Upper lobe of left lung (tissue), 6 donors: ENCODE measurements around the gene SLC25A41. TPM values are rescaled to one million over a fixed set of nuclear protein-coding genes. Genes with fewer than 3 reads are reported as not detected.

Experiments used
- ATAC-seq, 2 donors: fragments of 200-7000 bp; cut with Tn5 transposase; one replicate each; pipeline ENCODE4 v1.9.1; 2022; ENCODE audit warnings: mild to moderate bottlenecking in 2 of 2, moderate library complexity in 2 of 2; ENCODE audit not compliant: low FRiP score in 2 of 2
- DNase-seq, 2 donors: peaks; one replicate each; pipeline ENCODE4 v3.0.0-alpha.2; 2019 to 2020
- H3K27ac ChIP-seq, 4 donors: fragments of 200-600 bp; sonication (generic); one replicate each; pipeline ENCODE4 v1.5.1; 2016 to 2019
- H3K27me3 ChIP-seq, 4 donors: fragments of 200-600 bp; sonication (generic); one replicate each; pipeline ENCODE4 v1.5.1; 2017 to 2019
- H3K36me3 ChIP-seq, 4 donors: fragments of 200-600 bp; sonication (generic); one replicate each; pipeline ENCODE4 v1.5.1; 2016 to 2019
- H3K4me1 ChIP-seq, 4 donors: fragments of 200-600 bp; sonication (generic); one replicate each; pipeline ENCODE4 v1.5.1; 2018 to 2019
- H3K4me3 ChIP-seq, 4 donors: fragments of 200-600 bp; sonication (generic); one replicate each; pipeline ENCODE4 v1.5.1; 2017 to 2019; ENCODE audit warnings: mild to moderate bottlenecking in 2 of 4, moderate library complexity in 1 of 4
- H3K9me3 ChIP-seq, 4 donors: fragments of 200-600 bp; sonication (generic); one replicate each; pipeline ENCODE4 v1.5.1; 2018 to 2019
- CTCF ChIP-seq, 6 experiments: fragments of 450-650 bp in 4 of 6; fragments of 200-600 bp in 2 of 6; sonication (generic) in 2 of 6; IDR thresholded peaks; one replicate each; pipeline ENCODE4 v1.5.1; 2016 to 2019; ENCODE audit warnings: antibody characterized with exemption in 6 of 6
- EP300 ChIP-seq, 4 donors: sonication (generic); formaldehyde crosslinking; IDR thresholded peaks; one replicate each; pipeline ENCODE4 v1.5.1; 2017; ENCODE audit warnings: antibody characterized with exemption in 4 of 4, control low read depth in 2 of 4
- POLR2A ChIP-seq, 4 donors: fragments of 450-650 bp; IDR thresholded peaks; one replicate each; pipeline ENCODE4 v1.5.1; 2016 to 2017; ENCODE audit warnings: antibody characterized with exemption in 4 of 4, mild to moderate bottlenecking in 2 of 4
- POLR2AphosphoS5 ChIP-seq, 2 donors: sonication (generic); formaldehyde crosslinking; IDR thresholded peaks; one replicate each; pipeline ENCODE4 v1.5.1; 2017; ENCODE audit warnings: antibody characterized with exemption in 2 of 2
- WGBS, 2 donors: methylation state at CpG; one replicate each; pipeline ENCODE4 v1.1.5; 2017 to 2018; 5-methylcytosine and 5-hydroxymethylcytosine counted together
- total RNA-seq, 6 donors: library from RNA; depleted of rRNA in 4 of 6; stranded (reverse); fragments of >200 nt in 4 of 6; gene quantifications; one replicate each; pipeline versions ENCODE4 v1.1.0 to v1.2.1, GENCODE V29; 2016 to 2021
- donor health status: DM: no; HTN: no; CAD: no; lungs with moderate emphysema.
- donor health status: DM: no; HTN: yes; CAD: no; lungs with severe emphysema.

SLC25A41 gene
- total RNA-seq, 6 donors from 2014 or later: 0.24 to 0.49 TPM; not detected in 4

- Histone ChIP-seq H3K27me3 (no peaks in the 10 kb centered on the region), H3K4me1 (peaks cover under 1 to 10% (median 5%) of the 10 kb centered on the region in 4 donors), H3K4me3 (no peak overlapping the region), H3K9me3 (no peaks in the 10 kb centered on the region), H3K36me3 (peaks cover 0 to 16% (median 5%) of the 10 kb centered on the region in 4 donors), H3K27ac (no peak overlapping the region)
- ATAC-seq (no peak), DNase-seq (no peak)
- TF ChIP-seq EP300 (IDR thresholded peaks at IDR 0.05) (no peak), POLR2A (IDR thresholded peaks at IDR 0.05) (no peak), CTCF (IDR thresholded peaks at IDR 0.05) (no peak), POLR2AphosphoS5 (IDR thresholded peaks at IDR 0.05) (no peak)
- 81 to 91% methylated on average over 10 to 14 of the region's 14 CpGs for WGBS, 2 donors
Observed at GRCh38 chr19:6471076-6471475, 37.5 kb upstream of the SLC25A41 start.

GRCh38 chr19:6470173-6470572 is 36.6 kb upstream of the SLC25A41 start:
- Histone ChIP-seq H3K4me1 (peaks cover 0 to 2% (median under 1%) of the 10 kb centered on the region in 4 donors), H3K4me3 (no peak overlapping the region), H3K27ac (no peak overlapping the region), H3K9me3 (no peaks in the 10 kb centered on the region), H3K36me3 (peaks cover 0 to 16% (median 2%) of the 10 kb centered on the region in 4 donors), H3K27me3 (no peaks in the 10 kb centered on the region)
- 71 to 72% methylated on average over 7 to 8 of the region's 8 CpGs for WGBS, 2 donors
- DNase-seq (no peak), ATAC-seq (no peak)
- TF ChIP-seq POLR2AphosphoS5 (IDR thresholded peaks at IDR 0.05) (no peak), POLR2A (IDR thresholded peaks at IDR 0.05) (no peak), EP300 (IDR thresholded peaks at IDR 0.05) (no peak)

- WGBS, 2 donors: 79 to 83% methylated on average over 6 to 8 of the region's 8 CpGs
Observed at GRCh38 chr19:6467384-6467783, 33.8 kb upstream of the SLC25A41 start.

GRCh38 chr19:6466526-6467248 is 33.1 kb upstream of the SLC25A41 start:
- Histone ChIP-seq H3K4me3 (no peak overlapping the region), H3K4me1 (peaks cover 0 to 8% (median 2%) of the 10 kb centered on the region in 4 donors), H3K36me3 (peaks cover 0 to 16% (median 2%) of the 10 kb centered on the region in 4 donors), H3K9me3 (no peaks in the 10 kb centered on the region), H3K27me3 (peaks cover 0 to 9% (median 4%) of the 10 kb centered on the region in 4 donors), H3K27ac (no peak overlapping the region)
- TF ChIP-seq POLR2AphosphoS5 (IDR thresholded peaks at IDR 0.05) (no peak), CTCF (IDR thresholded peaks at IDR 0.05) (no peak), POLR2A (IDR thresholded peaks at IDR 0.05) (no peak), EP300 (IDR thresholded peaks at IDR 0.05) (no peak)
- ATAC-seq (no peak), DNase-seq (peak in 1 of 2 donors; percentile 66)
- 83 to 90% methylated on average over 16 to 20 of the region's 21 CpGs for WGBS, 2 donors

More at GRCh38 chr19:6467384-6467783, 33.8 kb upstream of the SLC25A41 start:
- DNase-seq (no peak), ATAC-seq (no peak)
- Histone ChIP-seq H3K36me3 (peaks cover 0 to 16% (median 2%) of the 10 kb centered on the region in 4 donors), H3K4me3 (no peak overlapping the region), H3K27ac (no peak overlapping the region), H3K4me1 (peaks cover 0 to 8% (median 2%) of the 10 kb centered on the region in 4 donors), H3K27me3 (peaks cover 0 to 9% (median 4%) of the 10 kb centered on the region in 4 donors), H3K9me3 (no peaks in the 10 kb centered on the region)
- TF ChIP-seq POLR2A (IDR thresholded peaks at IDR 0.05) (no peak), CTCF (IDR thresholded peaks at IDR 0.05) (no peak), POLR2AphosphoS5 (IDR thresholded peaks at IDR 0.05) (no peak), EP300 (IDR thresholded peaks at IDR 0.05) (no peak)

GRCh38 chr19:6465663-6466062 is 32.1 kb upstream of the SLC25A41 start:
- Histone ChIP-seq H3K9me3 (no peaks in the 10 kb centered on the region), H3K27me3 (peaks cover 0 to 9% (median 4%) of the 10 kb centered on the region in 4 donors), H3K36me3 (peaks cover 0 to 16% (median 2%) of the 10 kb centered on the region in 4 donors), H3K4me1 (peaks cover 0 to 8% (median 3%) of the 10 kb centered on the region in 4 donors), H3K4me3 (peak overlapping the region in 1 of 4 donors; percentile 52), H3K27ac (no peak overlapping the region)
- no peak for ATAC-seq
- peak in 1 of 2 donors; percentile 44 for DNase-seq
- WGBS, 2 donors: 89 to 91% methylated on average over 8 of the region's 8 CpGs
- no peak for TF ChIP-seq CTCF (IDR thresholded peaks at IDR 0.05)
- TF ChIP-seq EP300 (IDR thresholded peaks at IDR 0.05): no peak
- no peak for TF ChIP-seq POLR2A (IDR thresholded peaks at IDR 0.05)
